HG03025 (cell line): ENCODE measurements around the gene ARL2.

Experiments used
- ATAC-seq: cut with Tn5 transposase; IDR thresholded peaks from one replicate; pipeline ENCODE4 v1.9.1; 2021; ENCODE audit warnings: mild to moderate bottlenecking, moderate library complexity; ENCODE audit not compliant: unreplicated experiment, low FRiP score

ARL2 gene

DNA sequence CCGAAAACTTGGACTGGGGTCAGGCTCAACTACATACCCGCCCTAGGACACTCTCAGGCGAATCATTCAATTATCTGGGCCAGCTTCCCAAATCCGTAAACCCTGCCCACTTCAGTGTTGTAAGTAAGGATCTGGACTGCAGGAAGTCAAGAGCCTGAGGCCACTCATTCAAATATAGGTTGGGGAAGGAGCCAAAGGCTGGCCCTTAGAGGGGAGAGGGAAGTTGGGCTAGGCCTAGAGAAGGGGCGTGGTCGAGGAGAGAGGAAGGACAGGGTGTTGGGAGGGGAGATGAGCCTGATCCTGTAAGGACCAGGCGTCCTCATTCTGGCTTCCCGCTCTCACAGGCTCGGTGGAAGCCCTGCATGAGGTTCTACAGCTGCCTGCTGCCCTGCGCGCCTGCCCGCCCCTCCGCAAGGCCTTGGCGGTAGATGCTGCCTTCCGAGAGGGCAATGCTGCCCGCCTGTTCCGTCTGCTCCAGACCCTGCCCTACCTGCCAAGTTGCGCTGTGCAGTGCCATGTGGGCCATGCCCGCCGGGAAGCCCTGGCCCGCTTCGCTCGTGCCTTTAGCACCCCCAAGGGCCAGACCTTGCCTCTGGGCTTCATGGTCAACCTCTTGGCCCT, 30.0 kb downstream of the ARL2 start:
- no peak for ATAC-seq

DNA sequence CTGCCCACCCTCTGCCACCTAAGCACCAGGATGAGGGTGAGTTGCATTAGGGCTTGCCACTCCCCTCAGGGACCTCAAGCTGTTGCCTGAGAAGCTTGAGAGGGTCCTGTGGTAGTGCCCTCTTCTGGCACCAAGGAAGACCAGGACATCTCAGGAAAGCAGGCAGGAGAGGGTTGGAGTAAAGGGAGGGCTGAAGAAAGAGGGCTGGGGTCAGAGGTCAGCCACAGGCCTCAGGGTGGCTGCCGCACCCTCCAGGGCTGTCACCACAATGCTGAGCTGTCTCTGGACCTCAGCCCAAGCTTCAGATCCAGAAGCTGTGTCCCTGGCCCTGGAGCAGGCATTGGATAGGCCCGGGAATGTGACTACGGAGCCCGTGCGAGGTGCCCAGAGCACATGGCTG, 31.1 kb downstream of the ARL2 start:
- ATAC-seq: no peak

DNA sequence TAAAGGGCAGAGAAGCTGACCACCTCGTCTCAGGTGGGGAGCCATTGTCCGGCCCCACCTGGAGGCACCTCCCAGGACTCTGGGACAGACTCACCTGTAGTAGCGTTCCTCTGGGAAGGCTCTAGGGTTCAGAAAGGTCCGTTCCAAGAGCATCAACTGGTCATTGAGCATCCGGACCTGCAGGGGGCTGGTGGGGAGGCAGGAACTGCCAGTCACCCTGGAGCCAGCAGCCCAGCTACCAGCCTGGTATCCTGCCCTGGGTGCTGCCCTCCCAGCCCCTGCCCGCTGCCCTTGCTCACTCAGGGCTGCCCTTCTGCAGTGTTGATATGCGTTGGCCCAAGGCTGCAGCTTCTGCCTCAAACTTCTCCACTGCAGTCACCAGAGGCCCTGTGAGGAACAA, 31.8 kb downstream of the ARL2 start:
- ATAC-seq: no peak

DNA sequence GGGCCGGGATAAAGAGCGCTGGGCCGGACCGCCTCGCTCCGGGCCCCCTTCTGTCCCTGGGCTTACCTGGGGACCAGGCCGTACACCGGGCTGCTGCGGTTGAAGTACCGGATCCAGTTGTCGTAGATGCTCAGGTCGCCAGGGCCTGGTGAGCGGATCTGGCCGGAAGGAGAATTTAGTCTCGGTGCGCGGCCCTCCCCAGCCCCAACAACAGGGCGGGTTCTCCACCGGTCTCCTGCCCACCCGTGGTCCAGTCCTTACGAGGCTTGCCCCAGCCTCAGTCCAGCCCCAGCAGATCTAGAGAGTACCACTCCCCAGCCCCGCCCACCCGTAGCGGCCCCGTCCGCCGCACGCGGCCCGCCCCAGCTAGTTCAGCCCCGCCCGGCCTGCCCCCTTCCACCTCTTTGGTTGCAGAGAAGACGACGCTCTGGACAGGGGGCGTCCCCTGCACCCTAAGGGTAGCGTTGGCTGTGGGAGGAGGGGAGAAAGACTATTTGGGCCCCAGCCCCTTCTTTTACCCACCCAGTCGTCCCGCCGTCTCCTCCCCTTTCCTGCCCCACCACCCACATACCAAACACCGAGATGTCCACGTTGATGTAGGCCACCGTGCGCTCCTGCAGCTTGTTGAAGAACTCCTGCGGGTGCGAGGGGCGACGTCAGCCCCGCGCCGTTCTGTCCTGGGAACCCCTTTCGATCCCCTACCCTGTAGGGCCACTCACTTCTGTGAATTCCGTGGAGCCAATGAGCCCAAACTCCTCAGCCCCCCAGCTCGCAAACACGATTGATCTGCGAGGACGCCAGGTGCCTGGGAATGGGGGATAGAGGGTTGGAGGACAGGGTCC, 33.8 kb downstream of the ARL2 start:
- ATAC-seq: no peak

DNA sequence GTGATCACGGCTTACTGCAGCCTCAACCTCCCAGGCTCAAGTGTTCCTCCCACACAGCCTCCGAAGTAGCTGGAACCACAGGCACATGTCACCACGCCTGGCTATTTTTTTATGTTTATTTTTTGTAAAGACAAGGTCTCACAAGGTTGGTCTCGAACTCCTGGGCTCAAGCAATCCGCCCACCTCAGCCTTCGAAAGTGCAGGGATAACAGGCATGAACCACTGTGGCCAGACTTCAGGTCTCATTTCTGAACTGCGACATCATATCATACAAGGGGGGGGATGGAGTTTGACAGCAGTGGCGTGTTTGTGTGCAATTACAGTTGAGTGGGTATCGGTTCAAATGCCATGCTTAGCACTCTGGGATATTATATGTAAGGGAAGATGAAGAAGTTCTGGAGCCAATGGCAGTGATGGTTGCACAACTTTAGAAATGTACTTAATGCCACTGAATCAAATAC, 37.5 kb downstream of the ARL2 start:
- no peak for ATAC-seq

DNA sequence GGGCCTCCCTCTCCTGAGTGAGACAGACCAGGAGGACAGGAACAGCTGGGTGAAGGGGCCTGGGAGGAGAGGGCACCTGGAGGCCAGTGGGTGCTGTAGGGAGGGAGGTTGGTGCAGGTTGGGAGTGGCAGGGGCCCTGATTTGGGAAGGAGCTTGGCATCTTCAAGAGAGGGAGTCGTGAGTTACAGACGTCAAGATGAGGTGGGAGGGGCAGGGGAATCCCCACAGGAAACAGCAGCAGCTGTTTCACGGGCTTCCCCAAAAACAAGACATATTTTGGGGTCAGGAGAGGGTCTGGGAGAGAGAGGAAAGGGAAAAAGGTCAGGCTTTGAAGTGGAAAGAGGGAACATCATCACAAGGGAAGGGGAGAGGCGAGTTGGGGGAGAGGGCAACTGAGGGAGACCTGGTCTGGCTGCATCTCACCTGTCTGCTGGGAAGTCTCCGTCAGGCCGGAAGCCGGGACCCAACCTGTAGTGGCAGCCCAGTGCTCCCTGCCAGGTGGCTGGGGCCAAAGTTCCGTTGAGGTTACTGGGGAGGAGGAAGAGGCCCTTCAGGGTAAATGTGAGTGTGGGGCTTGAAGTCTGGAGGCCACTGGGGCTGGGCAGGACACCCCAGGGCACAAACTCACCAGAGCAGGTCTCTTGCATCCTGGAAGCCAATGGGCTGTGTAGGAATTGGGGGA, 40.0 kb downstream of the ARL2 start:
- no peak for ATAC-seq

DNA sequence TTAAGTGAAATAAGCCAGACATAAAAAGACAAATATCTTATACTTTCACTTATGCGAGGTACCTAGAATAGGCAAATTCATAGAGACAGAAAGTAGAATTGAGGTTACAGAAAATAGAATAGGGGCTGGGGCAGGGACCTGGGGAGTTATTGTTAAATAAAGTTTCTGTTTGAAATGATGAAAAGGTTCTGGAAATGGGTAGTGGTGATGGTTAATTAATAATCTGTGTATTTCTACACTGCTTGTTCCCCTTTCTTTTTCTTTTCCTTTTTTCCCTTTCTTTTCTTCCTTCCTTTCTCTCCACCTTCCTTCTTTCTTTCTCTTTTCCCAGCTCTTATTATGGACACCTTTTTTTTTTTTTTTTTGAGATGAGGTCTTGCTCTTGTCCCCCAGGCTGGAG, 41.6 kb downstream of the ARL2 start:
- no peak for ATAC-seq

DNA sequence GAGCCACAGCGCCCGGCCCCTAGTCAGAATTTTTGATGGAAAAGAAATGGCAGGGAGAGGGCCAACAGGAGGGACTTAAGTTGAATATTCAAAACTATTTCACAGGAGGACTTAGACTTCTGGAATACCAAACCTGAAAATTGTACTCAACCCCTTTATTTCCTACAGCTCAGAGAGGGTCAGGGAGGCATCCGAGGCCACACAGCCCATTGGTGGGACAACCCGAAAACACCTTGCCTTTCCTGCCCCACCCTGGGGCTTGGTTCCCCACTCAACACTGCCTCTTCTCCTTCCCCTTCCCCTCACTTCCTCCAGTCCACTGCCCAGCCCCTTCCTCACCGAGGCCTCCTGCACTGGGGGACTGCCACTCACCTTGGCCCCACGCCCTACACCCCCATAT, 43.0 kb downstream of the ARL2 start:
- no peak for ATAC-seq

DNA sequence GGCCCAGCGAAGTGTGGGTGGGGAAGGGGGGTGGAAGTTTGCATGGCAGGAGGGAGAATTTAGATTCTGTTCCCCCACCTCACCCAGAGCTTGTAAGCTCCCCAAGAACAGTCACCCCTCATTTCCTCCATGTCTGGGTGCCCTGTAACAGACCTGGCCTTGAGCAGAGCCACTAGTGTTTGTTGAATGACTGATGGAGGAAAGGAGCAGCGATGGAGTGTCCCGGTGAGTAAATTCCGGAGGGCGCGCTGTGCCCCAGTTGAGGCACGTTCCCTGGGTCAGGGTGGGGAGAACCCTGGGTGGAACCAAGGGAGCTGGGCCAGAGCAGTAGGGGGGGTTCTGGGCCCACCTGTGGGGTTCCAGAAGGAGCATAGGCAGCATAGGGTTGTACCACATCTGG, 43.6 kb downstream of the ARL2 start:
- no peak for ATAC-seq

DNA sequence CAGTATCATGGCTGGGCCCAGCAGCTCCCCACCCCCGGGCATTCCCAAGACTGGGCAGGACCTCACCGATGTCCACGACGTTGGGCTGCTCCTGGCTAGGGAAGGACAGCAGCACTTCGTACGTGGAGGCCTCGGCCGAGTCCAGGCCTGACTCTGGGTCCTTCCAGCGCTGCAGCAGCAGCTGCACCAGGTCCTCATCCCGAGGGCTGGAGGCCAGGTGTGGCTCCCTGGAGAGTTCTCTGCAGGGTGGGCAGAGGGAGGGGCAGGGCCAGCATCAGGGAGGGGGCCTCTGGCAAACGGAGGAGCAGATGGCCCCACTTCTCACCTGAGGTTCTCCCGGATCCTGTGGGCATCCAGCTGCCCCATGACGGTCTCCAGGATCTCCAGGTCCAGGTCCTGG, 44.1 kb downstream of the ARL2 start:
- no peak for ATAC-seq

DNA sequence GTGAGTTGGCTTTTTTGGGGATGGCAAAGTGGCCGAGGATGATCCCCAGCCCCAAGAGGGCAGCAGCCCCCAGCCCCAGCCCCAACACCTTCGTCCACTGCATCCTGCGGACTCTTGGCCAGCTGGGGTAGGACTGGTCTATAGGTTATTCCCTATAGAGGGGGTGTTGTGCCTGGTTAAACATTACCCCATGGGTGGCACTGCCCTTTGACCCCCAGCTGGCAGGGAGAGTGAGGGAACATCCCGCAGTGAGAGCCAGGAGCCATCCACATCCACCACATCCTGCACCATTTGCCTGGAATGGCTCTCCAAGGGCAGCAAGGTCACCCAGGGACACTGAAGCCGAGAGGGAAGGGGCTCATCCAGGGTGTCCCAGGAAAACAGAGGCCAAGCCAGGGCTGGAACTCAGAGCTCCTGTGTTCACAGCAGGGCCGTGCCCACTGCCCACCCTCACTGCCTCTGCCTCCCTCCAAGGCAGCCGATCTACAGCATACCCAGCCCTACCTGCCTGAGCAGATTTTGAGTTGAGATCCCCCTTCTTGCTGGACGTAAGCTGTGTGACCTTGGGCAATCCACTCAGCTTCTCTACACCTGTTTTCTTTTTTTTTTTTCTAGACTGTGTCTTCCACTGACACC, 44.6 kb downstream of the ARL2 start, which contains the start of gene NAALADL1:
TSS of gene NAALADL1 (minus strand) at position 135 of the 636 bp plus-strand sequence. CDS start at position 103, 32 bp downstream.
- ATAC-seq: no peak

DNA sequence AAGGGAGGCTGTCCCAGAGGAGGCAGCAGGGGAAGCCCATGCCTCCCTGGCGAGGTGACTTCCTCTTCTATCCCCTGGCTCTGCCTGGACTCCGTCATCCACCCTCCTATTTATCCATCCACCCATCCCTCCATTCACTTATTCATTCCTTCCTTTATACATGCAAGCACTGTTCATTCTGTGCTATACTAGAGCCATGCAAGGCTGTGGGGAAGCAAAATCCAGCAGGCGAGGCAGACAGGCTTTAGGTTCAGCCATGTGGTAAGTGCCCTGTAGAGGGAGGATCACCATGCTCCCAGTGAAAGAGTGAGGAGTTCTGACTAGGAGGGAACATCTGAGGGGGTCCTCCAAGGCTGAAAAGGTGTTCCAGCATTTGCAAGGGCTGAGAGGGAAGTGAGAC, 45.6 kb downstream of the ARL2 start:
- no peak for ATAC-seq

DNA sequence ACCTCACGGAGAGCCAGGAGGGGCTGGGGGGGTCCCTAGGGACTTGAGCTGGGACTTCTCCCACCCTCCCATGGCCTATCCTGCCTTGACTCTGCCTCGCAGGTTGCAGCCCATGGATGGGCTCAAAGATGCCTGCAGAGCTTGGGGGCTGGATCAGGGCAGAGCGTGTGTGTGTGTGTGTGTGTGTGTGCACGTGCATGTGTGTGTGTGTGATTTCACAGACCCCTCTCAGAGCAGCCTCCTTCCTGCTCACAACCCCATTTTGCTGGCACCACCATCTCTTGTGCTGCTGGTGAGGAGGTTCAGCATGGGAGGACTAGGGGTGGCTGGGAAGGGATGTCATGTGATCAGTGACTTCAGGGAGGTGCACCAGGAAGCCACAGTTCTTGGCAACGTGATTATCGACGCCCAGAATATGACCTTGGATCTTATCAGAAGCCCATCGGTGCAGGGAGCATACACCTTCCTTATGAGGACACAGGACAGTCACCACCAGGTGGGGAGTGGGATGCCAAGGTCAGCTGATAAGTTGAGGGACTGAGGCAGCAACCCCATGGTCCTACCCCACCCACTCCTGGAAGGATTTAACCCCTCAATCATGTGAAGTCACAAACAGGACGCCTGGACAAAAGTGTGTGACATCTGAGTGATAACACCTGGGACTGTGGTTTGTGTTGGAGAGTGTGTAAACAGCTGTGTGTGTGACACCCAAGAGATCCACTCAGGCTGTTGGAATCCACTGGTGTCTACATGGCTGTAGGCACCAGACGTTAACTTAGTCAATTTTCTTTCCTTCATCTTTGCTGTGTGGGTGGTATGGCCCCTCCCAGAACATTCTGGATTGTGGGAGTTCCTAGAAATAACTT, 46.2 kb downstream of the ARL2 start:
- ATAC-seq: no peak

DNA sequence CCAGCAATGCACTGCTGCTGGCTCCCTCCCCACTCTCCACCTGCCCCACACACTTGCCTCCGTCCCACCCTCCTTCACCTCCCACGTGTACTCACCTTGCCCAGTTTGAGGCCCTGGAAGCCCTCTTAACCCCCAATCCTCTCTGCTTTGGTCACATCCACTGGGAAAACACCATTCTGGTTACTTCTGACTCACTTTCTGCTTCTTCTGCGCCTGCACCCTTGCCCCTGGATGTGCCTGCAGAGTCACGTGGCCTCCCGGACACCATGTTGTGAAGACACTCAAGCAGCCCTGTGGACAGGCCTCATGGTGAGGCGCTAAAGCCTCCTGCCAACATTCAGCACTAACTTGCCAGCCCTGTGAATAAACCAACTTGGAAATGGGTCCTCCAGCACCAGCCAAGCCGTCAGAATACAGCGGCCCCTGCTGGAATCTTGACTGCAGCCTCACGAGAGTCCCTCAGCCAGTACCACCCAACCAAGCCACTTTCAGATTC, 47.0 kb downstream of the ARL2 start:
- no peak for ATAC-seq

DNA sequence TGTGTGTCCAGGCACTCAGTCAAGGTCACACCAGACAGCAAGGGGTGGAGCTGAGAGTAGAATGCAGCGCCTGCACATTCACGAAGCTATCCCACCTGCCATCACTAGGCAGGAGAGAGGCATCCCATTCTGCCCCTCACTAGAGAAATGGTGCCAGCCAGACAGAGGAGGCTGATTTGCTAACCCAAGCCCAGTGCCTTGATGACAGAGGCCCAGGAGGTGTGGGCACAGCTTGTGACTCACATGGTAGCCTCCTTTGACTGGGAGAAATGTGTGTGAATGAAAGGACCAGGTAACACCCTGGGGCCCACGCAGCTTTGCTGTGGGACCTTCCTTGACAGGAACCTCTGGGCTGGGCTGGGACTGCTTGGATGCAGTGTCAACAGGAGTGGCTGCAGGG, 49.6 kb downstream of the ARL2 start:
- no peak for ATAC-seq

DNA sequence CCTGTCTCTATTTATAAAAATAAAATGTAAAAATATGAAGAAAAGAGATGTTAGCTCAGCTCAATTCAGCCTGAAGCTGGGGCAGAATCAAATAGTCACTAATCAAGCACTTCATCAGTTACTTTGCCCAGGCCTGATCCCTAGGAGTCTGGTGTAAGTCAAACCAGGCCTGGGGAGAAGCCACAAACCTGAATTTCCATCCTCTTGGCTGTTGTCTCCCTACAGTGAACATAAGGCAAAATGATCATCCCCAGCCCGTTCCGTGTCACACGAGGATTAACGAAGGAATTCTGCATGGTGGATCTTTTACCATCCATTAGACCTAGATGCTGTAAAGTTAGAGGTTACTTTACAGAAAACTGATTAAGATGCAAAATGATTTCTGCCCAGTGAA, 50.9 kb downstream of the ARL2 start:
- ATAC-seq: no peak

DNA sequence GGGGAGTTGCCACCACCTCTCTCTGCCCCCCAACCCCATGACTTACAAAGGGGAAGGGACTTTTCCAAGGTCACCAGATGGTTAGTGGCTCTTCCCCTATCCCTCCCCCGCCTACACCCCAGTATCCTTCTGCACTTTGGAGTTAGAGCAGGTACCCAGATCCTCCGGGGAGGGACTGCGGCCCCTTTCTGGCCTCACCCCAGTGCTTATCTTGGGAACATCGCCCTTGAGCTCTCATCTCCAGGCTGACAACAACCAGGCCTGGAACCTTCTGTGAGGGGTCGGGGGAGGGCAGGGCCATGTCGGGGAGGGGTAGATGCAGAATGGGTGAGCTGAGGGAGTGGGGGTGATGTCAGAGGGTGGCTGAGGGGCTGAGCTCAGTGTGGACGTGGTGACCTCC, 51.9 kb downstream of the ARL2 start:
- no peak for ATAC-seq

DNA sequence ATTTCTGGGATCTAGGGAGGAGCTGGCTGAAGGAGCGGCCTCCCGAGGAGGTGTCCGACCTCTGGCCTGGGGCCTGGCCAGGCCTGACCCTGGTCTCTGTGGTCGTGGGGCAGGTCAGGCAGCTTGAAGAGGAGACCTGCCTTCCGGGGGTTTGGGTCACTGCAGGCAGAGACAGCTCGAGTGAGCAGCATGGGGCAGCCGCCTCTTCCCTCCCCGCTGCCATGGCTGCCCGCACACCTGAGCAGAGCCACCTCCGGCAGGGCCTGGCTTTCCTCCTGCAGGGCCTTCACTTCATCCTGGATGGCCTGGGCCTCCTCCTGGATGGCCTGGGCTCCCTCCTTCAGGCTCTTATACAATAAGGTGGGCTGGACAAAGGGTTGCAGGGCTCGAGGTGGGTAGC, 52.4 kb downstream of the ARL2 start:
- no peak for ATAC-seq

DNA sequence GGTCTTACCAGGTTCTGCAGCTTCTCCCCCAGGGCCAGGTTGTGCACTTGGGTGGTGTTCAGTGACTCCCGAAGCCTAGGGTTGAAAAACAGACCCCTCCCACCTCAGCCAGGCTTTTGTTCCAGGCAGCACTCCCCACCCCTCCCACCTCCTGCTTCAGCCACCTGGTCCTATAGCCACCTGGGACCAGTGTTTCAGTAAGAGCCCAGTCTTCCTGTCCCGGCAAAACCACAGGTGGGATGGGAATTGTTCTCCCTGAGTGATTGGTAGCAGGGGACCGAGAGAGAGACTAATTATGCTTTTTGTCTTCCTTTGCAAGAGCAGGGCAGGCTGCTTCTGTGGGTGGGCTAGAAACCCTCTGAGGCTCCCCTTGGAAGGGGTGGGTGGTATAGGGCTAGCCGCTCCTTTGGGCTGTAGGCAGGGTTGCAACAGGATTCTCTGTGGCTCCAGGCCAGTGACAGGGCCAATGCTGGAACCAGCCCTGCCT, 52.9 kb downstream of the ARL2 start:
- no peak for ATAC-seq

DNA sequence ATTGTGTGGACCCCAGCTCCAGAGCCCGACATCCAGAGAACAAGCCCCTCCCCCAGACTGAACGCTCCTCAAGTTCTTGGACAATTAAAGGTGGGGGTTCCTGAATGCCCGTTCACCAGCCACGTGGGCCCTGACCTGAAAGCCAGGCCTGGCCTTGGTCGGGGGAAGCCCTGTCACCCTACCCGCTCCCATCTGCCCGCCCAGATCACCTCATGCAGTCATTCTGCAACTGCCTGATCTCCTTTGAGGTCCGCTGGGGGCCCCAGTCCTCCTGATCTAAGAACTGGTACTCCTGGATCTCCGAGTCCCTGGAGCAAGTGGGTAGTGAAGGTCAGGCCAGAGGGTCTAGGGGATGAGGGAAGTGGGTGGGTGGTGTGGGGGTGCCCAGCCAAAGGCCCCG, 53.5 kb downstream of the ARL2 start:
- ATAC-seq: no peak
